Body of pancreas (tissue), 4 donors: Measurements from ENCODE around the gene DDA1.

Source experiments
- CTCF ChIP-seq, 7 experiments: fragments of 450-650 bp in 4 of 7; fragments of 200-600 bp in 3 of 7; sonication (generic) in 3 of 7; IDR thresholded peaks; one replicate each; pipeline ENCODE4 v1.5.1; 2016 to 2019; ENCODE audit warnings: antibody characterized with exemption in 7 of 7
- POLR2A ChIP-seq, 3 donors: fragments of 450-650 bp; IDR thresholded peaks; one replicate each; pipeline ENCODE4 v1.6.1; 2016; ENCODE audit warnings: antibody characterized with exemption in 3 of 3, mild to moderate bottlenecking in 2 of 3

- TF ChIP-seq POLR2A (IDR thresholded peaks at IDR 0.05) (no peak), CTCF (IDR thresholded peaks at IDR 0.05) (no peak)
Observed at GRCh38 chr19:17306285-17306714, 3.1 kb upstream of the DDA1 start.
